ENCODE data around the gene FBXW7.

FBXW7 gene

GRCh38 chr4:152443859-152444258 is 92.0 kb downstream of the FBXW7 start:
- no peaks in the 10 kb centered on the region for H3K27me3 Mint-ChIP-seq (ENCODE audit: low read depth)
- H3K27ac Mint-ChIP-seq = no peak overlapping the region
- no peak overlapping the region for H3K4me3 Mint-ChIP-seq
- no peaks in the 10 kb centered on the region for H3K9me3 Mint-ChIP-seq
- H3K4me1 Mint-ChIP-seq = no peaks in the 10 kb centered on the region
- peaks cover 1% of the 10 kb centered on the region for H3K36me3 Mint-ChIP-seq (ENCODE audit: low read depth)
- TF ChIP-seq, protein P1, sequence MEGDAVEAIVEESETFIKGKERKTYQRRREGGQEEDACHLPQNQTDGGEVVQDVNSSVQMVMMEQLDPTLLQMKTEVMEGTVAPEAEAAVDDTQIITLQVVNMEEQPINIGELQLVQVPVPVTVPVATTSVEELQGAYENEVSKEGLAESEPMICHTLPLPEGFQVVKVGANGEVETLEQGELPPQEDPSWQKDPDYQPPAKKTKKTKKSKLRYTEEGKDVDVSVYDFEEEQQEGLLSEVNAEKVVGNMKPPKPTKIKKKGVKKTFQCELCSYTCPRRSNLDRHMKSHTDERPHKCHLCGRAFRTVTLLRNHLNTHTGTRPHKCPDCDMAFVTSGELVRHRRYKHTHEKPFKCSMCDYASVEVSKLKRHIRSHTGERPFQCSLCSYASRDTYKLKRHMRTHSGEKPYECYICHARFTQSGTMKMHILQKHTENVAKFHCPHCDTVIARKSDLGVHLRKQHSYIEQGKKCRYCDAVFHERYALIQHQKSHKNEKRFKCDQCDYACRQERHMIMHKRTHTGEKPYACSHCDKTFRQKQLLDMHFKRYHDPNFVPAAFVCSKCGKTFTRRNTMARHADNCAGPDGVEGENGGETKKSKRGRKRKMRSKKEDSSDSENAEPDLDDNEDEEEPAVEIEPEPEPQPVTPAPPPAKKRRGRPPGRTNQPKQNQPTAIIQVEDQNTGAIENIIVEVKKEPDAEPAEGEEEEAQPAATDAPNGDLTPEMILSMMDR (IDR thresholded peaks at IDR 0.05; ENCODE audit: unreplicated experiment in 3 of 3) = no peak

DNA sequence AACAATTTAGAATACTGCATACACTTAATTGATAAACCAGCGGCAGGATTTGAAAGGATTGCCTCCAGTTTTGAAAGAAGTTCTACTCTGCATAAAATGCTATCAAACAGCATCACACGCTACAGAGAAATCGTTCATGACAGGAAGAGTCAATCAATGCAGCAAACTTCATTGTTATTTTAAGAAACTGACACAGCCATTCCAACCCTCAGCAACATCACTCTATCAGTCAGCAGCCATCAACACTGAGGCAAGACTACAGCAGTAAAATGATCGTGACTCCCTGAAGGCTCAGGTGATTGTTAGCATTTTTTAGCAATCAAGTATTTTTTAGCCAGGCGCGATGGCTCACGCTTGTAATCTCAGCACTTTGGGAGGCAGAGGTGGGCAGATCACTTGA is 98.3 kb downstream of the FBXW7 start:
- no peaks in the 10 kb centered on the region for H3K27me3 Mint-ChIP-seq (ENCODE audit: low read depth)
- H3K4me1 Mint-ChIP-seq = no peaks in the 10 kb centered on the region
- no peak overlapping the region for H3K27ac Mint-ChIP-seq
- H3K9me3 Mint-ChIP-seq = peaks cover 16% of the 10 kb centered on the region
- TF ChIP-seq, protein P1 (IDR thresholded peaks at IDR 0.05; ENCODE audit: unreplicated experiment in 3 of 3) = no peak
- H3K4me3 Mint-ChIP-seq = no peak overlapping the region
- peaks cover 18% of the 10 kb centered on the region for H3K36me3 Mint-ChIP-seq (ENCODE audit: low read depth)

GRCh38 chr4:152436384-152436783 is 99.5 kb downstream of the FBXW7 start:
- Mint-ChIP-seq H3K4me1 (no peaks in the 10 kb centered on the region), H3K27me3 (ENCODE audit: low read depth) (no peaks in the 10 kb centered on the region), H3K4me3 (no peak overlapping the region), H3K27ac (no peak overlapping the region), H3K36me3 (ENCODE audit: low read depth) (peaks cover 18% of the 10 kb centered on the region), H3K9me3 (peaks cover 16% of the 10 kb centered on the region)
- TF ChIP-seq, protein P1 (IDR thresholded peaks at IDR 0.05; ENCODE audit: unreplicated experiment in 3 of 3) = no peak

DNA sequence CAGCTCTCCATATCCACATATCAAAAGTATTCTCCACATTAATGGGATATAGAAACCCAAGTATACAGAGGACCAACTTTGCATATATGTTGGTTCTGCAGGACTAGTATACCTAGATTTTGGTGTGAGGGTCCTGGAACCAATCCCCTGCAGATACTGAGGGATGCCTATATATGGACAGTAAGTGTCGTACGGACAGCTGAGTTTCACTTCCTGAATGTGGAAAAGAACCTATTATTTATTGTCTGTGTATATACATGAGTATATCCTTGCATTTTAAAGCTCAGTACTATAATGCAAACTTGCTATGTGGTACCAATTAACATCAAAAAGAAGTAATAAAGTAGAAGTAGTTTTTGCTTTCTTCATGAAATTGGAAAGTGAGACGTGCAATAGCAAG is 101.9 kb downstream of the FBXW7 start:
- Mint-ChIP-seq H3K27ac (no peak overlapping the region), H3K4me3 (no peak overlapping the region), H3K9me3 (peaks cover 16% of the 10 kb centered on the region), H3K36me3 (ENCODE audit: low read depth) (peaks cover 18% of the 10 kb centered on the region), H3K27me3 (ENCODE audit: low read depth) (no peaks in the 10 kb centered on the region), H3K4me1 (no peaks in the 10 kb centered on the region)
- TF ChIP-seq, protein P1 (IDR thresholded peaks at IDR 0.05; ENCODE audit: unreplicated experiment in 3 of 3) = no peak

GRCh38 chr4:152431784-152432183 is 104.1 kb downstream of the FBXW7 start:
- TF ChIP-seq, protein P1 (IDR thresholded peaks at IDR 0.05; ENCODE audit: unreplicated experiment in 3 of 3) = no peak
- no peaks in the 10 kb centered on the region for H3K27me3 Mint-ChIP-seq (ENCODE audit: low read depth)
- H3K4me1 Mint-ChIP-seq = no peaks in the 10 kb centered on the region
- H3K27ac Mint-ChIP-seq = no peak overlapping the region
- H3K36me3 Mint-ChIP-seq (ENCODE audit: low read depth) = peaks cover 7% of the 10 kb centered on the region
- no peak overlapping the region for H3K4me3 Mint-ChIP-seq
- H3K9me3 Mint-ChIP-seq = peaks cover 9% of the 10 kb centered on the region

GRCh38 chr4:152431291-152431690 is 104.6 kb downstream of the FBXW7 start:
- Mint-ChIP-seq H3K4me3 (no peak overlapping the region), H3K27me3 (ENCODE audit: low read depth) (no peaks in the 10 kb centered on the region), H3K27ac (peak overlapping the region in 2 of 3 experiments; percentile 17 to 37), H3K4me1 (no peaks in the 10 kb centered on the region), H3K9me3 (peaks cover 7% of the 10 kb centered on the region), H3K36me3 (ENCODE audit: low read depth) (peaks cover 4% of the 10 kb centered on the region)
- TF ChIP-seq, protein P1 (IDR thresholded peaks at IDR 0.05; ENCODE audit: unreplicated experiment in 3 of 3) = no peak
